Suprapubic skin (tissue), 4 donors: ENCODE data around the gene AHNAK. TPM values are rescaled to one million over a fixed set of nuclear protein-coding genes. Genes with fewer than 3 reads are reported as not detected.

Experiments used
- DNase-seq, 2 donors: peaks; one replicate each; pipeline ENCODE4 v3.0.0-alpha.2; 2019; ENCODE audit warnings: low spot score in 2 of 2
- H3K27ac ChIP-seq: fragments of 200-600 bp; sonication (generic); one replicate; pipeline ENCODE4 v1.5.1; 2019
- H3K27me3 ChIP-seq: fragments of 200-600 bp; sonication (generic); one replicate; pipeline ENCODE4 v1.5.1; 2019
- H3K36me3 ChIP-seq: fragments of 200-600 bp; sonication (generic); one replicate; pipeline ENCODE4 v1.5.1; 2019
- H3K4me1 ChIP-seq: fragments of 200-600 bp; sonication (generic); one replicate; pipeline ENCODE4 v1.5.1; 2019
- H3K4me3 ChIP-seq: fragments of 200-600 bp; sonication (generic); one replicate; pipeline ENCODE4 v1.5.1; 2019; ENCODE audit warnings: mild to moderate bottlenecking
- H3K9me3 ChIP-seq: fragments of 200-600 bp; sonication (generic); one replicate; pipeline ENCODE4 v1.5.1; 2019
- EP300 ChIP-seq: sonication (generic); formaldehyde crosslinking; IDR thresholded peaks from one replicate; pipeline ENCODE4 v1.6.1; 2017; ENCODE audit warnings: antibody characterized with exemption
- POLR2A ChIP-seq, 2 donors: fragments of 450-650 bp; IDR thresholded peaks; one replicate each; pipeline ENCODE4 v1.6.1; 2017; ENCODE audit warnings: antibody characterized with exemption in 2 of 2, mild to moderate bottlenecking in 2 of 2, moderate library complexity in 2 of 2
- POLR2AphosphoS5 ChIP-seq, 3 donors: sonication (generic); formaldehyde crosslinking; IDR thresholded peaks; one replicate each; pipeline ENCODE4 v1.6.1; 2017; ENCODE audit warnings: antibody characterized with exemption in 3 of 3
- WGBS: methylation state at CpG from one replicate; pipeline ENCODE4 v1.1.5; 2018; 5-methylcytosine and 5-hydroxymethylcytosine counted together
- total RNA-seq, 4 donors: library from RNA; depleted of rRNA; stranded (reverse); fragments of >200 nt; gene quantifications; one replicate each; pipeline ENCODE4 v1.1.0, GENCODE V29; 2016
- TF ChIP-seq, protein P1 (sequence below), 2 donors: fragments of 200-600 bp in 1 of 2; fragments of 450-650 bp in 1 of 2; sonication (generic) in 1 of 2; IDR thresholded peaks; one replicate each; pipeline ENCODE4 v1.5.1; 2016 to 2019; ENCODE audit warnings: antibody characterized with exemption in 2 of 2, mild to moderate bottlenecking in 1 of 2, moderate library complexity in 1 of 2

AHNAK gene
- total RNA-seq, 4 donors from 2014 or later = 1,174 to 1,475 (median 1,322) TPM

DNA sequence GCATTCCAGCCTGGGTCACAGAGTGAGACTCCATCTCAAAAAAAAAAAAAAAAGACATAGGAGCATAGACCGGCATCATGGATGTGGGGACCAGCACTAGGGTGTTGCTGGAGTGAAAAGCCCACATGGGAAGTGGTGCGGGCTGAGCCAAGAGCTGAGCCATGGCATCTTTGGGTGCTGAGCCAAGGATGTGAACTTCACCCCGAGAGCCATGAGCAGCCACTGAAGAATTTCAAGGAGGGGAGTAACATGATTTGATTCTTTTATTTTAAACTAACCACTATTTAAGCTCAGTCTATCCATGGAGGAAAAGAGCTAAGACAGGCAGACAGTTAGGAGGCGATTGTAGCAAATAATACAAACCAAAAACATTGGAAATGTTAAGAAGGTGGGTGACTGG lies 57.4 kb downstream of the AHNAK start:
- 85% methylated on average over 4 of the region's 4 CpGs for WGBS
- Histone ChIP-seq H3K27me3 (no peaks in the 10 kb centered on the region), H3K9me3 (no peaks in the 10 kb centered on the region), H3K27ac (no peak overlapping the region), H3K36me3 (peaks cover 8% of the 10 kb centered on the region), H3K4me1 (no peaks in the 10 kb centered on the region), H3K4me3 (no peak overlapping the region)
- no peak for DNase-seq
- TF ChIP-seq EP300 (no peak), POLR2AphosphoS5 (IDR thresholded peaks at IDR 0.05) (no peak), POLR2A (IDR thresholded peaks at IDR 0.05) (no peak)
- TF ChIP-seq, protein P1, sequence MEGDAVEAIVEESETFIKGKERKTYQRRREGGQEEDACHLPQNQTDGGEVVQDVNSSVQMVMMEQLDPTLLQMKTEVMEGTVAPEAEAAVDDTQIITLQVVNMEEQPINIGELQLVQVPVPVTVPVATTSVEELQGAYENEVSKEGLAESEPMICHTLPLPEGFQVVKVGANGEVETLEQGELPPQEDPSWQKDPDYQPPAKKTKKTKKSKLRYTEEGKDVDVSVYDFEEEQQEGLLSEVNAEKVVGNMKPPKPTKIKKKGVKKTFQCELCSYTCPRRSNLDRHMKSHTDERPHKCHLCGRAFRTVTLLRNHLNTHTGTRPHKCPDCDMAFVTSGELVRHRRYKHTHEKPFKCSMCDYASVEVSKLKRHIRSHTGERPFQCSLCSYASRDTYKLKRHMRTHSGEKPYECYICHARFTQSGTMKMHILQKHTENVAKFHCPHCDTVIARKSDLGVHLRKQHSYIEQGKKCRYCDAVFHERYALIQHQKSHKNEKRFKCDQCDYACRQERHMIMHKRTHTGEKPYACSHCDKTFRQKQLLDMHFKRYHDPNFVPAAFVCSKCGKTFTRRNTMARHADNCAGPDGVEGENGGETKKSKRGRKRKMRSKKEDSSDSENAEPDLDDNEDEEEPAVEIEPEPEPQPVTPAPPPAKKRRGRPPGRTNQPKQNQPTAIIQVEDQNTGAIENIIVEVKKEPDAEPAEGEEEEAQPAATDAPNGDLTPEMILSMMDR (IDR thresholded peaks at IDR 0.05) = no peak

DNA sequence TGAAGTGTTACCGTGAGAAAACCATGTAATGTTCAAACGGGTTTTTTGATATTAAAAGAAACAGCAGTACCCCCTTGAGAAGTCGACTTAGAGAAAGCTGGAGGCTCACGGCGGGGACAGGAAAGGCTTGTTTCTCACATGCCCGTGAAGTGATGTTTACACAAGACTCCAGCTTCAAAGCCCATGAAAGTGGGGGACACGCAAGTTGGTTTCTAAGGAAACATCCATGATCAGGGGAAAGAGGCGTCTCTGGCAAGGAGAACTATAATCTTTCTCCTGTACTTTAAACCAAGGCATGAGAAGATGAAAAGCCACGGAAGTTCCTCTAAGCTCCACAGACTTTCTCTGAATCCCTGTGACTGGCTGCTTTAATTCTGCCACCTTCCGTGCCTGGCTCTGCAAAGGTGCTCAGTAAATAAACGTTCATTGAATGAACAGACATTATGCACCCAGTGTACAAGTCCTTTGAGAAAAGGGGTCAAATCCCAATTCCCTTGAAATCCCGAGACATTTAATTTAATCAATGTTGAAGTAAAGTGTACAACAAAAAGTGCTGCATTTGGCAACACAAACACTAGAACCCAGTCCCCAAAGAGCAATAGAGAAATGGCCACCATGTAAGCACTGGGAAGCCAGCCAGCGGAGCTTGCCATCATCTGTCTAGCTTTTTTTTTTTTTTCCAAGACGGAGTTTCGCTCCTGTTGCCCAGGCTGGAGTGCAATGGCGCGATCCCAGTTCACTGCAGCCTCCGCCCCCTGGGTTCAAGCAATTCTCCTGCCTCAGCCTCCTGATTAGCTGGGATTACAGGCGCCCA lies 58.7 kb downstream of the AHNAK start:
- DNase-seq = no peak
- TF ChIP-seq POLR2AphosphoS5 (IDR thresholded peaks at IDR 0.05) (no peak), EP300 (no peak), POLR2A (IDR thresholded peaks at IDR 0.05) (no peak)
- TF ChIP-seq, protein P1 (IDR thresholded peaks at IDR 0.05) = no peak
- Histone ChIP-seq H3K4me3 (no peak overlapping the region), H3K9me3 (no peaks in the 10 kb centered on the region), H3K27ac (no peak overlapping the region), H3K4me1 (no peaks in the 10 kb centered on the region), H3K27me3 (no peaks in the 10 kb centered on the region), H3K36me3 (peaks cover 8% of the 10 kb centered on the region)
- 70% methylated on average over 19 of the region's 19 CpGs for WGBS

DNA sequence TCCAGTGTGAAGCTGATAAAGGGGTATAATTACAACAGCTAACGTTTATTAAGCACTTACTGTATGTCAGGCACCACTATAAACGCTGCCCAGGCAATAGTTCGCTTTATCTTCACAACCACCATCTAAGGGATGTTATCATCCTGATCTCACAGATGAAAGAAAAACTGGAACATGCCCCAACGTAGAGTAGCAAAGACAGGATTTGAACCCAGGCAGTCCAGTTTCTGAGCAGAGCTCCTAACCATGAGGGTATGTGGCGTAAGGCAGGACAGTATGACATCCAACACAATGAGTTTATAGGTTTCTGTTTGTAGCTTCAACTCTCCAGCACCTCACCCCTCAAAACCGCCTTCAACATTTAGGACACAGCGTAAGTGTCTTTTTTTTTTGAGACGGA lies 59.5 kb downstream of the AHNAK start:
- TF ChIP-seq, protein P1 (IDR thresholded peaks at IDR 0.05) = no peak
- TF ChIP-seq EP300 (no peak), POLR2AphosphoS5 (IDR thresholded peaks at IDR 0.05) (no peak), POLR2A (IDR thresholded peaks at IDR 0.05) (no peak)
- WGBS = 85% methylated on average over 8 of the region's 8 CpGs
- Histone ChIP-seq H3K27me3 (no peaks in the 10 kb centered on the region), H3K4me1 (no peaks in the 10 kb centered on the region), H3K36me3 (peaks cover 8% of the 10 kb centered on the region), H3K9me3 (no peaks in the 10 kb centered on the region), H3K27ac (no peak overlapping the region), H3K4me3 (no peak overlapping the region)
- DNase-seq = no peak

DNA sequence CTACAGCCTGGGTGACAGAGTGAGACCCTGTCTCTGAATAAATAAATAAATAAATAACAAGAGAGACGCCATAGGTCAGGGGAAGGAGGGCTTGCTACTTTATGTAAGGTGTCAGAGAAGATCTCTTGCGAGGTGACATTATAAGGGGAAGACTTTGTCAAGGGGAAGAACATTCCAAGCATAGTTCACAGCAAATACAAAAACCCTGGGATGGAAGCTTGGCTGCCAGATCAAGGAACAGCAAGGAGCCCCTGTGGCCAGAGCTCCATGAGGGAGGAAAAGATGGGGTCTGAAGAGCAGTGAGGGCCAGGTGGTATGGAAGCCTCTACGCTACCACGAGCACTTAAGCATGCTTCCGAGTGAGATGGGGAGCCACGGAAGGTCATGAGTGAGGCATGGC lies 62.3 kb downstream of the AHNAK start:
- WGBS = 95% methylated on average over 6 of the region's 6 CpGs
- TF ChIP-seq EP300 (no peak), POLR2A (IDR thresholded peaks at IDR 0.05) (no peak), POLR2AphosphoS5 (IDR thresholded peaks at IDR 0.05) (no peak)
- TF ChIP-seq, protein P1 (IDR thresholded peaks at IDR 0.05) = no peak
- H3K36me3 ChIP-seq = no peaks in the 10 kb centered on the region

DNA sequence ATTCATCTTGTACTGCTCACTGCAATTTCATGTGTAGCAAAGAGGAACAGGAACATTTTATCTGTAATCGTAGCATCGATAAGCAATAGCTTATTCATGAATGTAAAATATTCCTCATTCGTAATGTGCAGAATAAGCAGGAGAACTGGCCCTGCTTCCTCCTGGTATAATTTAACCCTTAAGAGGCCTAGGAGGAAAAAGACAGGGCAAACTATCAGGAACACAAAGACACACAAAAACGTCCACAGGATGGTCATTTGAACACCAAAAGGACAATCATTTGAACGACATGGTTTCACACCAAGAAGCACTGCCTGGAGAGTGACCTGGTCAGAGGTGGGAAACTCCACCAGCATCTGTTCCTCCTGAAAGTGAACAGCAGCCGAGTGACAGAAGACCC lies 63.9 kb downstream of the AHNAK start:
- peaks cover 7% of the 10 kb centered on the region for H3K4me1 ChIP-seq
- no peak for DNase-seq
- 84% methylated on average over 6 of the region's 6 CpGs for WGBS
- H3K9me3 ChIP-seq = no peaks in the 10 kb centered on the region
- no peaks in the 10 kb centered on the region for H3K27me3 ChIP-seq
- H3K36me3 ChIP-seq = no peaks in the 10 kb centered on the region
- no peak overlapping the region for H3K27ac ChIP-seq
- no peak overlapping the region for H3K4me3 ChIP-seq
- no peak for TF ChIP-seq POLR2A (IDR thresholded peaks at IDR 0.05)
- TF ChIP-seq EP300 = no peak
- TF ChIP-seq, protein P1 (IDR thresholded peaks at IDR 0.05) = no peak
- no peak for TF ChIP-seq POLR2AphosphoS5 (IDR thresholded peaks at IDR 0.05)

More for the DNA sequence above, 62.3 kb downstream of the AHNAK start:
- H3K27ac ChIP-seq = no peak overlapping the region
- H3K4me3 ChIP-seq = no peak overlapping the region
- H3K27me3 ChIP-seq = no peaks in the 10 kb centered on the region
- H3K4me1 ChIP-seq = peaks cover 7% of the 10 kb centered on the region
- DNase-seq = no peak
- no peaks in the 10 kb centered on the region for H3K9me3 ChIP-seq
